Activated naive CD4-positive, alpha-beta T cell treated with anti-CD3 and anti-CD28 coated beads for 36 hours (primary cell): ENCODE results near the gene SF3A1. TPM values are rescaled to one million over a fixed set of nuclear protein-coding genes. Genes with fewer than 3 reads are reported as not detected.

Experiments used
- CTCF ChIA-PET: fragments of 350-600 bp; sonication (Branson Sonifier 250); formaldehyde crosslinking; loops from one replicate; lab custom pipeline; 2021; ENCODE audit warnings: antibody characterized with exemption; lab: Charles Lee
- DNase-seq: peaks from one replicate; pipeline ENCODE4 v3.0.0-alpha.2; 2020
- H3K27ac Mint-ChIP-seq: one replicate; pipeline ENCODE4 v1.8.0; 2021; ENCODE audit warnings: mild to moderate bottlenecking, mixed read lengths
- H3K27me3 Mint-ChIP-seq: one replicate; pipeline ENCODE4 v1.8.0; 2021; ENCODE audit warnings: low read depth, mixed read lengths
- H3K36me3 Mint-ChIP-seq: one replicate; pipeline ENCODE4 v1.8.0; 2021; ENCODE audit warnings: low read depth, mixed read lengths
- H3K4me1 Mint-ChIP-seq: one replicate; pipeline ENCODE4 v1.8.0; 2021; ENCODE audit warnings: low read depth, mixed read lengths
- H3K4me3 Mint-ChIP-seq: one replicate; pipeline ENCODE4 v1.8.0; 2021; ENCODE audit warnings: mild to moderate bottlenecking, moderate library complexity, mixed read lengths
- H3K9me3 Mint-ChIP-seq: one replicate; pipeline ENCODE4 v1.8.0; 2021; ENCODE audit warnings: mixed read lengths
- intact Hi-C: fragments of 100-400 bp; cut with micrococcal nuclease; formaldehyde crosslinking; loops from one replicate; pipeline ENCODE4 v1.15.1; 2023
- total RNA-seq, 2 experiments: library from RNA; stranded (reverse); gene quantifications; one replicate each; pipeline ENCODE4 v1.2.3, GENCODE V29; 2021

Gene SF3A1
- total RNA-seq, 2 experiments from 2014 or later, result 274 to 276 TPM

- no peak overlapping the region for H3K27ac Mint-ChIP-seq
- peaks cover 36% of the 10 kb centered on the region for H3K4me1 Mint-ChIP-seq
- H3K27me3 Mint-ChIP-seq, result no peaks in the 10 kb centered on the region
- H3K4me3 Mint-ChIP-seq, result peak overlapping the region; percentile 87
- no peak for DNase-seq
- no peaks in the 10 kb centered on the region for H3K36me3 Mint-ChIP-seq
- H3K9me3 Mint-ChIP-seq, result no peaks in the 10 kb centered on the region
- CTCF ChIA-PET, result interaction anchor here (1.0 to 4.2 kb wide), 10 partner anchors 8 to 194 kb away, joined by 3 to 43 read pairs (median 5); partner anchors contain the start of genes MTFP1 and PES1
- intact Hi-C loops, result no loop called here
These were observed 41.3 kb upstream of the SF3A1 start for GRCh38 chr22:30397656-30398635.

GRCh38 chr22:30396871-30397655 lies 40.4 kb upstream of the SF3A1 start, which contains the start of gene SEC14L2:
SEC14L2 (plus strand) TSS chr22:30397018; CDS start chr22:30397117, 99 bp downstream.
- CTCF ChIA-PET, result interaction anchor here (1.0 to 4.2 kb wide), 11 partner anchors 9 to 194 kb away, joined by 3 to 43 read pairs (median 4); partner anchors contain the start of genes CASTOR1, MTFP1 and PES1
- no peak within 1 kb of the TSS for H3K27ac Mint-ChIP-seq
- intact Hi-C loops, result loop anchor here (1.0 kb wide), 1 partner anchor 29 kb away; no protein-coding TSS in a partner anchor
- no peaks in the 10 kb centered on the region for H3K9me3 Mint-ChIP-seq
- no peaks in the 10 kb centered on the region for H3K27me3 Mint-ChIP-seq
- H3K4me3 Mint-ChIP-seq, result peak within 1 kb of the TSS; percentile 87
- no peaks in the 10 kb centered on the region for H3K36me3 Mint-ChIP-seq
- DNase-seq, result peak; percentile 73
- peaks cover 43% of the 10 kb centered on the region for H3K4me1 Mint-ChIP-seq

GRCh38 chr22:30393885-30394284 lies 37.2 kb upstream of the SF3A1 start:
- peaks cover 44% of the 10 kb centered on the region for H3K4me1 Mint-ChIP-seq
- H3K36me3 Mint-ChIP-seq, result no peaks in the 10 kb centered on the region
- H3K4me3 Mint-ChIP-seq, result no peak overlapping the region
- H3K27ac Mint-ChIP-seq, result no peak overlapping the region
- intact Hi-C loops, result no loop called here
- CTCF ChIA-PET, result interaction anchor here (0.7 to 7.5 kb wide), 4 partner anchors 11 to 106 kb away, joined by 3 to 73 read pairs (median 12); partner anchors contain the start of gene CASTOR1
- H3K27me3 Mint-ChIP-seq, result no peaks in the 10 kb centered on the region
- no peak for DNase-seq
- H3K9me3 Mint-ChIP-seq, result no peaks in the 10 kb centered on the region

GRCh38 chr22:30393322-30393680 lies 36.6 kb upstream of the SF3A1 start:
- DNase-seq, result no peak
- Mint-ChIP-seq H3K4me1 (peaks cover 38% of the 10 kb centered on the region), H3K36me3 (no peaks in the 10 kb centered on the region), H3K9me3 (no peaks in the 10 kb centered on the region), H3K27me3 (no peaks in the 10 kb centered on the region), H3K27ac (no peak overlapping the region), H3K4me3 (no peak overlapping the region)
- CTCF ChIA-PET, result interaction anchor here (7.5 kb wide), 1 partner anchor 93 kb away, joined by 73 read pairs; no protein-coding TSS in a partner anchor
- intact Hi-C loops, result no loop called here

GRCh38 chr22:30392661-30393321 lies 36.1 kb upstream of the SF3A1 start:
- H3K4me1 Mint-ChIP-seq, result peaks cover 33% of the 10 kb centered on the region
- H3K4me3 Mint-ChIP-seq, result no peak overlapping the region
- H3K27me3 Mint-ChIP-seq, result no peaks in the 10 kb centered on the region
- H3K36me3 Mint-ChIP-seq, result no peaks in the 10 kb centered on the region
- intact Hi-C loops, result no loop called here
- H3K9me3 Mint-ChIP-seq, result no peaks in the 10 kb centered on the region
- CTCF ChIA-PET, result interaction anchor here (0.7 to 14.3 kb wide), 13 partner anchors 10 to 691 kb away, joined by 3 to 287 read pairs (median 4); partner anchors contain the start of genes CASTOR1, CCDC157, MTFP1 and SF3A1
- no peak for DNase-seq
- H3K27ac Mint-ChIP-seq, result no peak overlapping the region

GRCh38 chr22:30390974-30391691 lies 34.4 kb upstream of the SF3A1 start:
- intact Hi-C loops, result loop anchor here (1.0 to 2.0 kb wide), 3 partner anchors 35 to 212 kb away; no protein-coding TSS in a partner anchor
- Mint-ChIP-seq H3K27me3 (no peaks in the 10 kb centered on the region), H3K4me3 (no peak overlapping the region), H3K27ac (peak overlapping the region; percentile 75), H3K36me3 (no peaks in the 10 kb centered on the region), H3K9me3 (no peaks in the 10 kb centered on the region), H3K4me1 (peaks cover 28% of the 10 kb centered on the region)
- CTCF ChIA-PET, result interaction anchor here (0.6 to 14.3 kb wide), 26 partner anchors 8 to 210 kb away, joined by 3 to 287 read pairs (median 3); partner anchors contain the start of genes CASTOR1 and MTFP1
- DNase-seq, result peak; percentile 89

- CTCF ChIA-PET, result interaction anchor here (0.8 to 14.3 kb wide), 13 partner anchors 9 to 299 kb away, joined by 3 to 287 read pairs (median 4); partner anchors contain the start of genes CASTOR1, CCDC157, SEC14L2 and SF3A1
- no peaks in the 10 kb centered on the region for H3K9me3 Mint-ChIP-seq
- no peaks in the 10 kb centered on the region for H3K27me3 Mint-ChIP-seq
- no peak within 1 kb of the TSS for H3K27ac Mint-ChIP-seq
- peak; percentile 68 for DNase-seq
- no peaks in the 10 kb centered on the region for H3K36me3 Mint-ChIP-seq
- intact Hi-C loops, result loop anchor here (1.0 to 2.0 kb wide), 4 partner anchors 30 to 278 kb away; partner anchors contain the start of genes CCDC157 and SF3A1
- peaks cover 13% of the 10 kb centered on the region for H3K4me1 Mint-ChIP-seq
- H3K4me3 Mint-ChIP-seq, result peak within 1 kb of the TSS; percentile 74
These were observed 30.5 kb upstream of the SF3A1 start, which contains the start of gene RNF215 for GRCh38 chr22:30386960-30387827. RNF215 (minus strand) TSS chr22:30387411; CDS start chr22:30387313, 98 bp downstream.

GRCh38 chr22:30386608-30386959 lies 29.9 kb upstream of the SF3A1 start:
- H3K27ac Mint-ChIP-seq, result no peak overlapping the region
- intact Hi-C loops, result loop anchor here (2.0 kb wide), 2 partner anchors 30 to 278 kb away; partner anchors contain the start of genes CCDC157 and SF3A1
- H3K27me3 Mint-ChIP-seq, result no peaks in the 10 kb centered on the region
- H3K36me3 Mint-ChIP-seq, result no peaks in the 10 kb centered on the region
- peak overlapping the region; percentile 74 for H3K4me3 Mint-ChIP-seq
- no peak for DNase-seq
- peaks cover 10% of the 10 kb centered on the region for H3K4me1 Mint-ChIP-seq
- CTCF ChIA-PET, result interaction anchor here (0.8 to 14.3 kb wide), 8 partner anchors 61 to 279 kb away, joined by 3 to 287 read pairs (median 4); partner anchors contain the start of gene CASTOR1
- H3K9me3 Mint-ChIP-seq, result no peaks in the 10 kb centered on the region

GRCh38 chr22:30385942-30386341 lies 29.2 kb upstream of the SF3A1 start:
- Mint-ChIP-seq H3K27me3 (no peaks in the 10 kb centered on the region), H3K27ac (no peak overlapping the region), H3K36me3 (no peaks in the 10 kb centered on the region), H3K4me3 (peak overlapping the region; percentile 74), H3K9me3 (no peaks in the 10 kb centered on the region), H3K4me1 (peaks cover 5% of the 10 kb centered on the region)
- CTCF ChIA-PET, result interaction anchor here (0.5 to 14.3 kb wide), 10 partner anchors 58 to 597 kb away, joined by 3 to 287 read pairs (median 3); partner anchors contain the start of gene CASTOR1
- intact Hi-C loops, result loop anchor here (2.0 kb wide), 2 partner anchors 29 to 277 kb away; partner anchors contain the start of genes CCDC157 and SF3A1
- no peak for DNase-seq

GRCh38 chr22:30383061-30383460 lies 26.4 kb upstream of the SF3A1 start:
- H3K4me3 Mint-ChIP-seq, result no peak overlapping the region
- H3K9me3 Mint-ChIP-seq, result no peaks in the 10 kb centered on the region
- H3K36me3 Mint-ChIP-seq, result no peaks in the 10 kb centered on the region

More at GRCh38 chr22:30383061-30383460, 26.4 kb upstream of the SF3A1 start:
- Mint-ChIP-seq H3K4me1 (peaks cover 5% of the 10 kb centered on the region), H3K27me3 (no peaks in the 10 kb centered on the region), H3K27ac (no peak overlapping the region)
- intact Hi-C loops, result no loop called here
- CTCF ChIA-PET, result interaction anchor here (1.0 to 14.3 kb wide), 2 partner anchors 9 to 94 kb away, joined by 4 to 287 read pairs; partner anchors contain the start of gene CASTOR1
- DNase-seq, result no peak
